Muscle of back (tissue), 11 donors: Measurements from ENCODE around the gene SERF2. TPM values are rescaled to one million over a fixed set of nuclear protein-coding genes. Genes with fewer than 3 reads are reported as not detected.
"Not testable (repeated sequence)": the region's sequence is repeated elsewhere in the genome, so short reads cannot be mapped to it uniquely, and the experiment has no call there.

Experiments
- DNase-seq, 3 donors: peaks; one replicate each; pipeline versions ENCODE4 v3.0.0 to v3.0.0-alpha.2; 2013
- polyA plus RNA-seq, 10 donors: library from polyadenylated mRNA; unstranded; fragments of 120-200 nt; gene quantifications; one replicate each; pipeline ENCODE4 v1.2.1, GENCODE V29; 2013; ENCODE audit not compliant: insufficient read length in 10 of 10

The SERF2 gene
- polyA plus RNA-seq, 10 donors = 415 to 739 (median 567) TPM

DNA sequence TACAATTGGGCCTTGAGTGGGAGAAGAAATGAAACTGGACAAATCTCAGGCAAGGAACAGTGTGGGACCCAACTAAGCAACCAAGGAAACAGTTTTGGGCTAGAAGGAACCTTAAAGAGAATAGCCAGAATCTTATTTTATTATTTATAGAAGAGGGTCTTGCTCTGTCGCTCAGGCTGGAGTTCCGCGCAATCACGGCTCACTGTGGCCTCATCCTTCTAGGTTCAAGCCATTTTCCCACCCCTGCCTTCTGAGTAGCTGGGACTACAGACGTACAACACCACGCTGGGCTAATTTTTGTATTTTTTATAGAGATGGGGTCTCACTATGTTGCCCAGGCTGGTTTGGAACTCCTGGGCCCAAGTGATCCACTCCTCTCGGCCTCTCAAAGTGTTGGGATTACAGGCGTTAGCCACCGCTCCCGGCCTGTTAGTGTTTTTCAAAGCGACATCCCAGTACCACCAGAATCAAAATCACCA, 33.9 kb downstream of the SERF2 start:
- no peak for DNase-seq

GRCh38 chr15:43826508-43827341, 34.6 kb downstream of the SERF2 start, which contains the start of gene WDR76:
WDR76 (plus strand) TSS chr15:43827002; CDS start chr15:43827033, 31 bp downstream.
- DNase-seq = peak; percentile 78 to 92 (median 87)

DNA sequence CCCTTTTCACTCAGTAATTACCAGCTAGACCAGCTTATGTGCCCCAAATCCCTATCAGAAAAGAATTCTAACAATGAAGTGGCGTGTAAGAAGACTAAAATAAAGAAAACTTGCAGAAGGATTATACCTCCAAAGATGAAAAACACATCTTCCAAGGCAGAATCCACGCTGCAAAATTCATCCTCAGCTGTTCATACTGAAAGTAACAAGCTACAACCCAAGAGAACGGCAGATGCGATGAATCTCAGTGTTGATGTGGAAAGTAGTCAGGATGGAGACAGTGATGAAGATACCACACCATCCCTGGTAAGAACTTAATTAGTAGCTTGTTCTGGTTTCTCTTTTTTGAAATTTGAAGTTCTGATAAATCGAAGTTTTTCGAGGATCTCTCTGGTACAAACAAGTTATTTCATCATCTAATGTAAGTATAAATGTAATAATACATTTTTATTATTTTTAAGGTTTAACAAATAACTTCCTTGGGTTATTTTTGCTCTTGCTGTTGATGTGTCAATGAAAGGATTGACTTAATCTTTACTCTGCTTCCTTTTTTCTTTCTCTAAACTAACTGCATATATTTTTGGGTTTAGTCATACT, 36.0 kb downstream of the SERF2 start:
- DNase-seq = peak in 2 of 3 donors; percentile 16 to 42

DNA sequence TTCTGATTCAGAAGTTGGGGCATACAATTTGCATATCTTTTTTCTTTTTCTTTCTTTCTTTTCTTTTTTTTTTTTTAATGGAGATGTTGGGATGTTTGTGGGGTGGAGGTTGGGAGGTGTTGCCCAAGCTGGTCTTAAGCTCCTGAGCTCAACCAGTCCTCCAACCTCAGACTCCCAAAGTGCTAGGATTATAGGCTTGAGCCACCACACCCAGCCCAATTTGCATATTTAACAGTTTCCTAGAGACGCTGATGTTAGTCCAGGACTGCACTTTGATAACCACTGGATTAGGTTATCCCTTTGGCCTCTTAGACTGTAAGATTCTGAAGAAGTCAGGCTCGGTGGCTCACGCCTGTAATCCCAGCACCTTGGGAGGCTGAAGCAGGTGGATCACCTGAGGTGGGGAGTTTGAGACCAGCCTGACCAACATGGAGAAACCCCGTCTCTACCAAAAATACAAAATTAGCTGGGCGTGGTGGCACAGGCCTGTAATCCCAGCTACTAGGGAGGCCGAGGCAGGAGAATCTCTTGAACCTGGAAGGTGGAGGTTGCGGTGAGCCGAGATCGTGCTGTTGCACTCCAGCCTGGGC, 37.9 kb downstream of the SERF2 start:
- not testable (repeated sequence) for DNase-seq

GRCh38 chr15:43830691-43831275, 38.7 kb downstream of the SERF2 start:
- not testable (repeated sequence) for DNase-seq

GRCh38 chr15:43831519-43832052, 39.5 kb downstream of the SERF2 start:
- not testable (repeated sequence) for DNase-seq

- DNase-seq = not testable (repeated sequence)
Observed at GRCh38 chr15:43832485-43832884, 40.4 kb downstream of the SERF2 start.

- no peak for DNase-seq
Observed at GRCh38 chr15:43845421-43845820, 53.3 kb downstream of the SERF2 start.

Other genes starting within 250 kb of the SERF2 start
- 10 to 100 TPM in 1 of 10 donors, 1 to 10 TPM in 9; 5.3 to 10.5 (median 7.8) TPM for gene PPIP5K1, start 202.1 kb upstream of the SERF2 start, polyA plus RNA-seq
- gene CKMT1B, start 198.3 kb upstream of the SERF2 start, polyA plus RNA-seq = 1 to 10 TPM in 2 of 10 donors, under 1 TPM in 4, not detected in 4; 0.11 to 1.3 (median 0.24) TPM
- under 1 TPM; 0.08 to 0.75 (median 0.27) TPM for gene STRC, start 173.5 kb upstream of the SERF2 start, polyA plus RNA-seq
- 1 to 10 TPM in 9 of 10 donors, under 1 TPM in 1; 0.72 to 4.7 (median 1.6) TPM for gene CATSPER2, start 143.5 kb upstream of the SERF2 start, polyA plus RNA-seq
- 1 to 10 TPM in 1 of 10 donors, under 1 TPM in 2, not detected in 7; 0.57 to 1.9 (median 0.77) TPM for gene CKMT1A, start 98.5 kb upstream of the SERF2 start, polyA plus RNA-seq
- gene PDIA3, start 45.9 kb upstream of the SERF2 start, polyA plus RNA-seq = 100 to 1,000 TPM; 212 to 365 (median 260) TPM
- 1 to 10 TPM; 1.3 to 3.7 (median 2.9) TPM for gene ELL3, start 15.4 kb upstream of the SERF2 start, polyA plus RNA-seq
- under 1 TPM in 6 of 10 donors, not detected in 4; 0.28 to 0.83 (median 0.44) TPM for gene SERINC4, start 7.9 kb downstream of the SERF2 start, polyA plus RNA-seq
- 10 to 100 TPM in 8 of 10 donors, 1 to 10 TPM in 2; 6.0 to 19.9 (median 12.3) TPM for gene HYPK, start 8.3 kb downstream of the SERF2 start, polyA plus RNA-seq
- gene MFAP1, start 32.4 kb downstream of the SERF2 start, polyA plus RNA-seq = 10 to 100 TPM; 27.6 to 44.1 (median 32.6) TPM
- 10 to 100 TPM in 3 of 10 donors, 1 to 10 TPM in 7; 5.6 to 13.1 (median 9.1) TPM for gene WDR76, start 34.7 kb downstream of the SERF2 start, polyA plus RNA-seq